ENCODE measurements around the gene BCL11B. TPM values are rescaled to one million over a fixed set of nuclear protein-coding genes. Genes with fewer than 3 reads are reported as not detected.

The BCL11B gene
- total RNA-seq, 1 experiment from 2014 or later: 0.24 TPM

GRCh38 chr14:99119554-99120525 lies 152.2 kb downstream of the BCL11B start:
- Mint-ChIP-seq H3K36me3 (ENCODE audit: insufficient read depth, unreplicated experiment) (no peaks in the 10 kb centered on the region), H3K4me3 (ENCODE audit: low read depth, unreplicated experiment) (no peak overlapping the region), H3K27ac (ENCODE audit: unreplicated experiment) (no peak overlapping the region), H3K4me1 (ENCODE audit: low read depth, unreplicated experiment) (no peaks in the 10 kb centered on the region), H3K9me3 (ENCODE audit: low read depth, unreplicated experiment) (no peaks in the 10 kb centered on the region), H3K27me3 (ENCODE audit: unreplicated experiment) (peaks cover 41% of the 10 kb centered on the region)
- TF ChIP-seq CTCF (IDR thresholded peaks at IDR 0.05; ENCODE audit: unreplicated experiment): no peak
- BruUV-seq (replicated peaks): no TSS peak
- no peak for DNase-seq
- CTCF ChIA-PET: no interaction called here
- intact Hi-C loops (cut with micrococcal nuclease; ENCODE audit: unreplicated experiment): no loop called here

Other genes starting within 250 kb of the BCL11B start
- 51.5 and 52.6 TPM in 2 replicates for gene SETD3, start 208.7 kb upstream of the BCL11B start, total RNA-seq (2022)
- 71.5 and 82.8 TPM in 2 replicates for gene CCNK, start 209.2 kb upstream of the BCL11B start, total RNA-seq (2022)